Sigmoid colon (tissue), 7 donors: Measurements from ENCODE around the gene SLC28A2. TPM values are rescaled to one million over a fixed set of nuclear protein-coding genes. Genes with fewer than 3 reads are reported as not detected.
A peak's percentile ranks its signal among the peaks of the same experiment; 100 is the strongest.

Source experiments
- DNase-seq: peaks from one replicate; pipeline ENCODE4 v3.0.0-alpha.2; 2019
- H3K27ac ChIP-seq, 4 donors: fragments of 200-600 bp; sonication (generic); one replicate each; pipeline ENCODE4 v1.5.1; 2016 to 2019; ENCODE audit warnings: mild to moderate bottlenecking in 1 of 4
- H3K27me3 ChIP-seq, 3 donors: fragments of 200-600 bp; sonication (generic); one replicate each; pipeline ENCODE4 v1.5.1; 2019; ENCODE audit warnings: mild to moderate bottlenecking in 1 of 3
- H3K36me3 ChIP-seq, 4 donors: fragments of 200-600 bp; sonication (generic); one replicate each; pipeline ENCODE4 v1.5.1; 2016 to 2019
- H3K4me1 ChIP-seq, 4 donors: fragments of 200-600 bp; sonication (generic); one replicate each; pipeline ENCODE4 v1.5.1; 2017 to 2019
- H3K4me3 ChIP-seq, 4 donors: fragments of 200-600 bp; sonication (generic); one replicate each; pipeline ENCODE4 v1.5.1; 2017 to 2019; ENCODE audit warnings: mild to moderate bottlenecking in 2 of 4, moderate library complexity in 1 of 4
- H3K9me3 ChIP-seq, 4 donors: fragments of 200-600 bp in 3 of 4; sonication (generic) in 3 of 4; one replicate each; pipeline versions ENCODE4 v1.5.1 to v1.6.1; 2013 to 2019
- EP300 ChIP-seq, 4 donors: sonication (generic); formaldehyde crosslinking; IDR thresholded peaks; one replicate each; pipeline ENCODE4 v1.6.1; 2017; ENCODE audit warnings: antibody characterized with exemption in 4 of 4
- POLR2A ChIP-seq, 2 donors: fragments of 450-650 bp; IDR thresholded peaks; one replicate each; pipeline ENCODE4 v1.6.1; 2016; ENCODE audit warnings: antibody characterized with exemption in 2 of 2, mild to moderate bottlenecking in 2 of 2, moderate library complexity in 2 of 2
- POLR2AphosphoS5 ChIP-seq, 4 donors: sonication (generic); formaldehyde crosslinking; IDR thresholded peaks; one replicate each; pipeline ENCODE4 v1.6.1; 2017; ENCODE audit warnings: antibody characterized with exemption in 4 of 4
- WGBS, 2 donors: extraction: QIAGEN DNeasy Blood & Tissue Kit; methylation state at CpG; one replicate each; pipeline ENCODE4 v1.1.7; 2013; 5-methylcytosine and 5-hydroxymethylcytosine counted together
- intact Hi-C: fragments of 100-400 bp; cut with DNase I; formaldehyde crosslinking; loops from one replicate; pipeline ENCODE4 v1.15.1; 2023
- polyA plus RNA-seq, 3 donors: library from polyadenylated mRNA; stranded (reverse); fragments of 200-250 nt; gene quantifications; one replicate each; pipeline ENCODE4 v1.2.3, GENCODE V29; 2013
- total RNA-seq, 4 donors: library from RNA; depleted of rRNA; stranded (reverse); fragments of >200 nt; gene quantifications; one replicate each; pipeline ENCODE4 v1.1.0, GENCODE V29; 2016
- TF ChIP-seq, protein P1 (sequence below), 4 experiments: fragments of 450-650 bp in 3 of 4; fragments of 200-600 bp in 1 of 4; IDR thresholded peaks; one replicate each; pipeline ENCODE4 v1.5.1; 2016 to 2019; ENCODE audit warnings: antibody characterized with exemption in 4 of 4, mild to moderate bottlenecking in 3 of 4, moderate library complexity in 2 of 4
- donor health status: healthy with polysubstance abuse.
- donor health status: Bipolar disorder and iron deficiency.
- donor health status: healthy.

Gene SLC28A2
- total and polyA plus RNA-seq, 7 donors: 1.2 to 3.0 (median 1.8) TPM; not detected in 4

DNA sequence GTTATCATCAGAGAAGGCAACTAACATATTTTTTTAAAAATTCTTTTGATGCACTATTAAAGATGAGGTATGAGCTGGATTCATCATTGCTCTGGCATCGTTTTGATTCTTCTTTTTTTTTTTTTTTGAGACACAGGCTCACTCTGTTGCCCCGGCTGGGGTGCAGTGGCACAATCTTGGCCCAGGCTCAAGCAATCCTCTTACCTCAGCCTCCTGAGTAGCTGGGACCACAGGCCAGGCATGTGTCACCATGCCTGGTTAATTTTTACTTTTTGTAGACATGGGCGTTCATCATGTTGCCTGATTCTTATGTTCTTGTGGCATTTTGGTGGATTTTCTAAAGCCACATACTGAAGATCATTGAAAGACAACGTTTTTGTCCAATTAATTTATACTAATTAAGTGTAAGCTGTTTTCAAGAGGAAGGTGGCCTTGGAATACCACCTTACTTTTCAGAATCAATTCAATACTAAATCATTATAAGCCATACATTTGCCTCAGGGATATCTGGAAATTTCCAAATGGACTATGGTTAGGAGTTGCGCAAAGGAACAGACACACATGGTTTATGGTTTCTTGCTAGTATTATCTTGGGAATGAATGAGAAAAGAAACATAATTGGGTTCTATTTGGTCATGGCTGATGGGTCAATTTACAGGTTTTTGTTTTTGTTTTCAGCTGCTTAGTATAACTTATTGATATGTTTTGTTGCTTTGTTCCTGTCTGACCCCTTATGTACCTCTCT lies 22.8 kb downstream of the SLC28A2 start:
- Histone ChIP-seq H3K9me3 (no peaks in the 10 kb centered on the region), H3K36me3 (no peaks in the 10 kb centered on the region), H3K27me3 (no peaks in the 10 kb centered on the region), H3K27ac (no peak overlapping the region), H3K4me3 (no peak overlapping the region), H3K4me1 (peaks cover 0 to 11% (median 7%) of the 10 kb centered on the region in 4 donors)
- intact Hi-C loops: no loop called here
- no peak for DNase-seq
- TF ChIP-seq, protein P1, sequence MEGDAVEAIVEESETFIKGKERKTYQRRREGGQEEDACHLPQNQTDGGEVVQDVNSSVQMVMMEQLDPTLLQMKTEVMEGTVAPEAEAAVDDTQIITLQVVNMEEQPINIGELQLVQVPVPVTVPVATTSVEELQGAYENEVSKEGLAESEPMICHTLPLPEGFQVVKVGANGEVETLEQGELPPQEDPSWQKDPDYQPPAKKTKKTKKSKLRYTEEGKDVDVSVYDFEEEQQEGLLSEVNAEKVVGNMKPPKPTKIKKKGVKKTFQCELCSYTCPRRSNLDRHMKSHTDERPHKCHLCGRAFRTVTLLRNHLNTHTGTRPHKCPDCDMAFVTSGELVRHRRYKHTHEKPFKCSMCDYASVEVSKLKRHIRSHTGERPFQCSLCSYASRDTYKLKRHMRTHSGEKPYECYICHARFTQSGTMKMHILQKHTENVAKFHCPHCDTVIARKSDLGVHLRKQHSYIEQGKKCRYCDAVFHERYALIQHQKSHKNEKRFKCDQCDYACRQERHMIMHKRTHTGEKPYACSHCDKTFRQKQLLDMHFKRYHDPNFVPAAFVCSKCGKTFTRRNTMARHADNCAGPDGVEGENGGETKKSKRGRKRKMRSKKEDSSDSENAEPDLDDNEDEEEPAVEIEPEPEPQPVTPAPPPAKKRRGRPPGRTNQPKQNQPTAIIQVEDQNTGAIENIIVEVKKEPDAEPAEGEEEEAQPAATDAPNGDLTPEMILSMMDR (IDR thresholded peaks at IDR 0.05): no peak
- TF ChIP-seq POLR2A (IDR thresholded peaks at IDR 0.05) (no peak), EP300 (IDR thresholded peaks at IDR 0.05) (no peak), POLR2AphosphoS5 (IDR thresholded peaks at IDR 0.05) (no peak)
- 82 to 87% methylated on average over 5 of the region's 5 CpGs for WGBS, 2 donors

- 1 to 6% methylated on average over 2 of the region's 2 CpGs for WGBS, 2 donors
- Histone ChIP-seq H3K4me1 (peaks cover 0 to 16% (median 10%) of the 10 kb centered on the region in 4 donors), H3K27ac (no peak overlapping the region), H3K27me3 (no peaks in the 10 kb centered on the region), H3K36me3 (no peaks in the 10 kb centered on the region), H3K4me3 (no peak overlapping the region), H3K9me3 (no peaks in the 10 kb centered on the region)
- DNase-seq: no peak
- TF ChIP-seq, protein P1 (IDR thresholded peaks at IDR 0.05): peak in 2 of 4 experiments; percentile 13 to 39
- TF ChIP-seq POLR2AphosphoS5 (IDR thresholded peaks at IDR 0.05): no peak
- intact Hi-C loops: no loop called here
Observed at GRCh38 chr15:45276831-45277230, 24.8 kb downstream of the SLC28A2 start.

DNA sequence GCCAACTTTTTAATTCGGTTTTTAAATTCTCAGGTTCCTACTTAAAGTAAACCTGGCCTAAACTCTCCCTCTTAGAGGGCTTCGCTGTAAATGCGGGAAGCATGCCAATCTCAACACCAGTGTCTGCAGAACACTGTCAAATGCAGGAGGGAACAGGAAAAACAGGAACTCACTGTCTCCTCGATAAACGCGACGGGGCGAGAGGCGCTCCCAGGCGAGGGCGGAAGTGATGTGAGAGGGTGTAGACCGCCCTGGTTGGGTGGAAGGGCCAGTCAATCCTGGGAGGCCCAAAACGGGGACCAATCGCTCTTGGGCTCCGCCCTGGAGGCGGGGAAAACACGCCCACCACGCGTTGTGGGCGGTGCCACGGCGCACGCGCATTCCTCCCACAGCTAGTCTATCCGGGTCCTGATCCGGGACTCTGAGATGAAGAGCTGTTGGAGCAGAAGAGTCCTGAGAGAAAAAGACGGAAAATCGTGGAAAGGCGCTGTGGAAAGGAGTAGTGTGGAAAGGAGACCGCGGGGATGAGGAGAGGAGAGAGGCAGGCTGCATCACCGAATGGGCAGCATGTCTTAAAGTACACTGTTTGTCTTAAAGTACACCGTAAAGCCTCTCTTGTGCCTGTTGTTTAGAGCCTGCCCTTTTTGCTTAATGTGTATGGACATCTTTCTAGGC lies 27.1 kb downstream of the SLC28A2 start:
- TF ChIP-seq POLR2AphosphoS5 (IDR thresholded peaks at IDR 0.05) (peak; percentile 96 to 99 (median 98)), POLR2A (IDR thresholded peaks at IDR 0.05) (peak; percentile 85 to 87)
- TF ChIP-seq, protein P1 (IDR thresholded peaks at IDR 0.05): no peak
- Histone ChIP-seq H3K27ac (peak overlapping the region; percentile 80 to 90 (median 84)), H3K9me3 (no peaks in the 10 kb centered on the region), H3K4me3 (peak overlapping the region; percentile 50 to 59 (median 54)), H3K4me1 (peaks cover 0 to 16% (median 10%) of the 10 kb centered on the region in 4 donors), H3K27me3 (no peaks in the 10 kb centered on the region), H3K36me3 (no peaks in the 10 kb centered on the region)
- DNase-seq: peak; percentile 99
- intact Hi-C loops: loop anchor here (1.0 to 2.0 kb wide), 4 partner anchors 78 to 180 kb away; a partner anchor contains a TSS
- WGBS, 2 donors: 5 to 11% methylated on average over 33 of the region's 33 CpGs

- DNase-seq: no peak
- Histone ChIP-seq H3K9me3 (no peaks in the 10 kb centered on the region), H3K4me3 (no peak overlapping the region), H3K4me1 (no peaks in the 10 kb centered on the region), H3K27me3 (peaks cover 0 to 4% (median 0%) of the 10 kb centered on the region in 3 donors), H3K36me3 (no peaks in the 10 kb centered on the region), H3K27ac (no peak overlapping the region)
- TF ChIP-seq, protein P1 (IDR thresholded peaks at IDR 0.05): no peak
- TF ChIP-seq POLR2A (IDR thresholded peaks at IDR 0.05) (no peak), POLR2AphosphoS5 (IDR thresholded peaks at IDR 0.05) (no peak), EP300 (IDR thresholded peaks at IDR 0.05) (no peak)
- intact Hi-C loops: no loop called here
- 21 to 61% methylated on average over 2 of the region's 2 CpGs for WGBS, 2 donors
Observed at GRCh38 chr15:45285413-45285812, 33.4 kb downstream of the SLC28A2 start.
